ENCODE results near the gene SNRPA.

SNRPA gene

GRCh38 chr19:40786060-40787037 is 35.3 kb downstream of the SNRPA start:
- TF ChIP-seq EZH2phosphoT487 (IDR thresholded peaks at IDR 0.05; ENCODE audit: low read depth) = no peak
- TF ChIP-seq CTCF (IDR thresholded peaks at IDR 0.05; ENCODE audit: low read depth, low read length) = no peak
- H2AFZ ChIP-seq (ENCODE audit: low read depth, low read length) = no peak overlapping the region
- H3K9me3 ChIP-seq (ENCODE audit: insufficient read depth, low read length) = no peaks in the 10 kb centered on the region
- H3K4me2 ChIP-seq (ENCODE audit: low read length) = no peak overlapping the region
- no peaks in the 10 kb centered on the region for H4K20me1 ChIP-seq (ENCODE audit: insufficient read depth, low read length)
- H3K36me3 ChIP-seq (replicated peaks; ENCODE audit: low read depth, low read length) = peaks cover 3% of the 10 kb centered on the region
- no peak overlapping the region for H3K27ac ChIP-seq (ENCODE audit: low read length)
- no peak overlapping the region for H3K9ac ChIP-seq (ENCODE audit: low read length)
- H3K27me3 ChIP-seq (ENCODE audit: low read depth, low read length) = no peaks in the 10 kb centered on the region
- no peaks in the 10 kb centered on the region for H3K79me2 ChIP-seq (ENCODE audit: low read length)
- no peak overlapping the region for H3K4me3 ChIP-seq (ENCODE audit: low read length)
- H3K4me1 ChIP-seq (ENCODE audit: low read length) = peaks cover under 1% of the 10 kb centered on the region; the same call in 1 of the 2 replicates

GRCh38 chr19:40791349-40791748 is 40.3 kb downstream of the SNRPA start:
- TF ChIP-seq EZH2phosphoT487 (IDR thresholded peaks at IDR 0.05; ENCODE audit: low read depth) (no peak), CTCF (IDR thresholded peaks at IDR 0.05; ENCODE audit: low read depth, low read length) (no peak)
- Histone ChIP-seq H4K20me1 (ENCODE audit: insufficient read depth, low read length) (no peaks in the 10 kb centered on the region), H3K9me3 (ENCODE audit: insufficient read depth, low read length) (no peaks in the 10 kb centered on the region), H3K4me3 (ENCODE audit: low read length) (no peak overlapping the region), H2AFZ (ENCODE audit: low read depth, low read length) (no peak overlapping the region), H3K4me1 (ENCODE audit: low read length) (peaks cover 7% of the 10 kb centered on the region; the same call in 1 of the 2 replicates), H3K79me2 (ENCODE audit: low read length) (no peaks in the 10 kb centered on the region), H3K9ac (ENCODE audit: low read length) (no peak overlapping the region), H3K36me3 (replicated peaks; ENCODE audit: low read depth, low read length) (no peaks in the 10 kb centered on the region), H3K27me3 (ENCODE audit: low read depth, low read length) (no peaks in the 10 kb centered on the region), H3K4me2 (ENCODE audit: low read length) (no peak overlapping the region), H3K27ac (ENCODE audit: low read length) (no peak overlapping the region)

GRCh38 chr19:40791996-40792395 is 41.0 kb downstream of the SNRPA start:
- no peak overlapping the region for H2AFZ ChIP-seq (ENCODE audit: low read depth, low read length)
- no peaks in the 10 kb centered on the region for H3K79me2 ChIP-seq (ENCODE audit: low read length)
- no peak overlapping the region for H3K4me3 ChIP-seq (ENCODE audit: low read length)
- H3K9ac ChIP-seq (ENCODE audit: low read length) = no peak overlapping the region
- no peaks in the 10 kb centered on the region for H3K27me3 ChIP-seq (ENCODE audit: low read depth, low read length)
- no peak overlapping the region for H3K4me2 ChIP-seq (ENCODE audit: low read length)
- no peaks in the 10 kb centered on the region for H4K20me1 ChIP-seq (ENCODE audit: insufficient read depth, low read length)
- TF ChIP-seq CTCF (IDR thresholded peaks at IDR 0.05; ENCODE audit: low read depth, low read length) (no peak), EZH2phosphoT487 (IDR thresholded peaks at IDR 0.05; ENCODE audit: low read depth) (no peak)
- peaks cover 11% of the 10 kb centered on the region; the same call in 1 of the 2 replicates for H3K4me1 ChIP-seq (ENCODE audit: low read length)
- H3K9me3 ChIP-seq (ENCODE audit: insufficient read depth, low read length) = no peaks in the 10 kb centered on the region
- H3K27ac ChIP-seq (ENCODE audit: low read length) = no peak overlapping the region
- no peaks in the 10 kb centered on the region for H3K36me3 ChIP-seq (replicated peaks; ENCODE audit: low read depth, low read length)

GRCh38 chr19:40797166-40797962 is 46.4 kb downstream of the SNRPA start:
- H3K27ac ChIP-seq (ENCODE audit: low read length) = peak overlapping the region; percentile 90
- H3K4me2 ChIP-seq (ENCODE audit: low read length) = peak overlapping the region; percentile 85
- H3K9ac ChIP-seq (ENCODE audit: low read length) = peak overlapping the region; percentile 86; the same call in 1 of the 2 replicates
- no peaks in the 10 kb centered on the region for H3K9me3 ChIP-seq (ENCODE audit: insufficient read depth, low read length)
- peaks cover 40% of the 10 kb centered on the region for H3K4me1 ChIP-seq (ENCODE audit: low read length)
- TF ChIP-seq CTCF (IDR thresholded peaks at IDR 0.05; ENCODE audit: low read depth, low read length) (no peak), EZH2phosphoT487 (IDR thresholded peaks at IDR 0.05; ENCODE audit: low read depth) (no peak)
- peak overlapping the region; percentile 79 for H3K4me3 ChIP-seq (ENCODE audit: low read length)
- no peak overlapping the region for H2AFZ ChIP-seq (ENCODE audit: low read depth, low read length)
- peaks cover 25% of the 10 kb centered on the region for H4K20me1 ChIP-seq (ENCODE audit: insufficient read depth, low read length)
- H3K79me2 ChIP-seq (ENCODE audit: low read length) = peaks cover 34% of the 10 kb centered on the region
- H3K36me3 ChIP-seq (replicated peaks; ENCODE audit: low read depth, low read length) = peaks cover 20% of the 10 kb centered on the region
- no peaks in the 10 kb centered on the region for H3K27me3 ChIP-seq (ENCODE audit: low read depth, low read length)

All from OCI-LY3 (cell line).